K562 (cell line): Measurements from ENCODE around the gene VMP1. TPM values are rescaled to one million over a fixed set of nuclear protein-coding genes. Genes with fewer than 3 reads are reported as not detected.

Source experiments
- microRNA counts: library from miRNA; unstranded; fragments of <30 nt; microRNA quantifications from one replicate; lab custom pipeline; 2016
- microRNA-seq: library from miRNA; unstranded; fragments of <30 nt; microRNA quantifications from one replicate; pipeline ENCODE4, GENCODE V29; 2018; ENCODE audit warnings: borderline microRNAs expressed
- polyA plus RNA-seq, 8 experiments: library from polyadenylated mRNA; depleted of rRNA in 4 of 8; stranded (reverse) in 5 of 8; unstranded in 3 of 8; fragments of >200 nt; fragmentation: Nextera tagmentation in 2 of 8; fragmentation: Illumina TruSeq in 1 of 8; extraction: Ambion mirVana in 2 of 8; extraction: Trizol in 1 of 8; gene quantifications; 2 replicates each; pipeline versions ENCODE4 v1.2.1 to v1.2.3, GENCODE V29; 2011 to 2014; ENCODE audit warnings: inconsistent platforms in 1 of 8, missing spikeins in 1 of 8
- small RNA-seq: library from RNA; depleted of rRNA; stranded (forward); fragments of <200 nt; gene quantifications from one replicate; pipeline ENCODE3, GENCODE V24; 2014
- total RNA-seq, 7 experiments: library from RNA; depleted of rRNA in 6 of 7; stranded (reverse); fragments of >200 nt in 6 of 7; fragmentation: Illumina TruSeq in 2 of 7; extraction: Trizol in 2 of 7; gene quantifications; 2 replicates each; pipeline versions ENCODE4 v1.2.1 to v1.2.3, GENCODE V29; 2011 to 2021; ENCODE audit warnings: low replicate concordance in 1 of 7

VMP1 gene
- total and polyA plus RNA-seq, 9 of the 15 experiments (the other 6 are each of a cell fraction or from before 2014, with no cell fraction given), result 123 to 304 (median 151) TPM

MicroRNAs encoded within 50 kb of the gene (microRNA counts, 767-probe panel; counts per million panel counts)
- microRNA hsa-miR-21-5p (lab: Ali Mortazavi, UCI), result 7,037 counts per million, percentile 97 among the panel's probes with 10 or more counts

Small RNA genes lying within 50 kb of the gene (microRNA-seq; reads per million reads assigned to microRNA genes)
- 60,379 reads per million, percentile 100 among the genes with 10 or more reads in this experiment for gene MIR21

Small RNA genes lying within 50 kb of the gene (small RNA-seq; reads per million reads assigned to genes)
- gene AC040904.1, result not detected
- gene RNU6-450P, result not detected

Other genes with a start within 250 kb of the VMP1 start
- 17.0 and 21.7 TPM in 2 replicates for gene DHX40, start 142.0 kb upstream of the VMP1 start, total RNA-seq (2014; rRNA removed)
- gene DHX40, start 142.0 kb upstream of the VMP1 start, total RNA-seq (2014; rRNA removed; fragmentation: Illumina TruSeq; extraction: Trizol), result 26.4 and 31.6 TPM in 2 replicates
- gene DHX40, start 142.0 kb upstream of the VMP1 start, total RNA-seq (2015; rRNA removed; fragmentation: Illumina TruSeq; extraction: Trizol), result 18.5 and 21.4 TPM in 2 replicates
- gene DHX40, start 142.0 kb upstream of the VMP1 start, total RNA-seq (2021), result 18.2 and 18.5 TPM in 2 replicates
- 26.7 and 38.6 TPM in 2 replicates for gene DHX40, start 142.0 kb upstream of the VMP1 start, polyA plus RNA-seq (2011; rRNA removed)
- gene DHX40, start 142.0 kb upstream of the VMP1 start, polyA plus RNA-seq (2014; fragmentation: Illumina TruSeq; extraction: Trizol), result 18.7 and 18.9 TPM in 2 replicates
- gene DHX40, start 142.0 kb upstream of the VMP1 start, polyA plus RNA-seq (2014; fragmentation: Nextera tagmentation; extraction: Ambion mirVana), result 1 to 10 TPM; 7.2 to 7.3 TPM
- 15.5 and 16.4 TPM in 2 replicates for gene DHX40, start 142.0 kb upstream of the VMP1 start, polyA plus RNA-seq (2014; rRNA removed)
- 136 and 150 TPM in 2 replicates for gene CLTC, start 87.8 kb upstream of the VMP1 start, total RNA-seq (2014; rRNA removed)
- gene CLTC, start 87.8 kb upstream of the VMP1 start, total RNA-seq (2014; rRNA removed; fragmentation: Illumina TruSeq; extraction: Trizol), result 220 and 233 TPM in 2 replicates
- 184 and 195 TPM in 2 replicates for gene CLTC, start 87.8 kb upstream of the VMP1 start, total RNA-seq (2015; rRNA removed; fragmentation: Illumina TruSeq; extraction: Trizol)
- 257 and 267 TPM in 2 replicates for gene CLTC, start 87.8 kb upstream of the VMP1 start, total RNA-seq (2021)
- gene CLTC, start 87.8 kb upstream of the VMP1 start, polyA plus RNA-seq (2011; rRNA removed), result 164 and 217 TPM in 2 replicates
- 142 and 174 TPM in 2 replicates for gene CLTC, start 87.8 kb upstream of the VMP1 start, polyA plus RNA-seq (2014; fragmentation: Illumina TruSeq; extraction: Trizol)
- 100 to 1,000 TPM; 122 to 134 TPM for gene CLTC, start 87.8 kb upstream of the VMP1 start, polyA plus RNA-seq (2014; fragmentation: Nextera tagmentation; extraction: Ambion mirVana)
- gene CLTC, start 87.8 kb upstream of the VMP1 start, polyA plus RNA-seq (2014; rRNA removed), result 102 and 115 TPM in 2 replicates
- 81.0 and 92.0 TPM in 2 replicates for gene PTRH2, start 224 bp upstream of the VMP1 start, total RNA-seq (2014; rRNA removed)
- gene PTRH2, start 224 bp upstream of the VMP1 start, total RNA-seq (2014; rRNA removed; fragmentation: Illumina TruSeq; extraction: Trizol), result 63.1 and 67.5 TPM in 2 replicates
- gene PTRH2, start 224 bp upstream of the VMP1 start, total RNA-seq (2015; rRNA removed; fragmentation: Illumina TruSeq; extraction: Trizol), result 50.0 and 57.3 TPM in 2 replicates
- gene PTRH2, start 224 bp upstream of the VMP1 start, total RNA-seq (2021), result 53.1 and 62.8 TPM in 2 replicates
- 119 and 170 TPM in 2 replicates for gene PTRH2, start 224 bp upstream of the VMP1 start, polyA plus RNA-seq (2011; rRNA removed)
- 110 and 128 TPM in 2 replicates for gene PTRH2, start 224 bp upstream of the VMP1 start, polyA plus RNA-seq (2014; fragmentation: Illumina TruSeq; extraction: Trizol)
- gene PTRH2, start 224 bp upstream of the VMP1 start, polyA plus RNA-seq (2014; fragmentation: Nextera tagmentation; extraction: Ambion mirVana), result 100 to 1,000 TPM; 195 to 210 TPM
- gene PTRH2, start 224 bp upstream of the VMP1 start, polyA plus RNA-seq (2014; rRNA removed), result 126 and 138 TPM in 2 replicates
- gene TUBD1, start 185.3 kb downstream of the VMP1 start, total RNA-seq (2014; rRNA removed), result 11.3 and 13.4 TPM in 2 replicates
- gene TUBD1, start 185.3 kb downstream of the VMP1 start, total RNA-seq (2014; rRNA removed; fragmentation: Illumina TruSeq; extraction: Trizol), result 18.0 and 23.0 TPM in 2 replicates
- gene TUBD1, start 185.3 kb downstream of the VMP1 start, total RNA-seq (2015; rRNA removed; fragmentation: Illumina TruSeq; extraction: Trizol), result 16.6 and 17.9 TPM in 2 replicates
- gene TUBD1, start 185.3 kb downstream of the VMP1 start, total RNA-seq (2021), result 13.8 TPM in 2 replicates
- 26.7 and 35.3 TPM in 2 replicates for gene TUBD1, start 185.3 kb downstream of the VMP1 start, polyA plus RNA-seq (2011; rRNA removed)
- gene TUBD1, start 185.3 kb downstream of the VMP1 start, polyA plus RNA-seq (2014; fragmentation: Illumina TruSeq; extraction: Trizol), result 18.7 and 20.7 TPM in 2 replicates
- 10 to 100 TPM; 10.8 to 15.7 TPM for gene TUBD1, start 185.3 kb downstream of the VMP1 start, polyA plus RNA-seq (2014; fragmentation: Nextera tagmentation; extraction: Ambion mirVana)
- 19.5 and 19.6 TPM in 2 replicates for gene TUBD1, start 185.3 kb downstream of the VMP1 start, polyA plus RNA-seq (2014; rRNA removed)
- gene RPS6KB1, start 185.5 kb downstream of the VMP1 start, total RNA-seq (2014; rRNA removed), result 36.3 and 60.7 TPM in 2 replicates
- gene RPS6KB1, start 185.5 kb downstream of the VMP1 start, total RNA-seq (2014; rRNA removed; fragmentation: Illumina TruSeq; extraction: Trizol), result 38.5 and 43.6 TPM in 2 replicates
- 32.7 and 33.2 TPM in 2 replicates for gene RPS6KB1, start 185.5 kb downstream of the VMP1 start, total RNA-seq (2015; rRNA removed; fragmentation: Illumina TruSeq; extraction: Trizol)
- 35.9 and 37.9 TPM in 2 replicates for gene RPS6KB1, start 185.5 kb downstream of the VMP1 start, total RNA-seq (2021)
- 28.2 and 35.1 TPM in 2 replicates for gene RPS6KB1, start 185.5 kb downstream of the VMP1 start, polyA plus RNA-seq (2011; rRNA removed)
- gene RPS6KB1, start 185.5 kb downstream of the VMP1 start, polyA plus RNA-seq (2014; fragmentation: Illumina TruSeq; extraction: Trizol), result 29.6 and 35.4 TPM in 2 replicates
- gene RPS6KB1, start 185.5 kb downstream of the VMP1 start, polyA plus RNA-seq (2014; fragmentation: Nextera tagmentation; extraction: Ambion mirVana), result 1 to 10 TPM; 8.8 to 9.2 TPM
- 29.2 and 45.8 TPM in 2 replicates for gene RPS6KB1, start 185.5 kb downstream of the VMP1 start, polyA plus RNA-seq (2014; rRNA removed)